HG03565 (cell line): ENCODE data around the gene COPZ2.
"Not testable (repeated sequence)": the region's sequence is repeated elsewhere in the genome, so short reads cannot be mapped to it uniquely, and the experiment has no call there.

Experiments
- ATAC-seq: cut with Tn5 transposase; IDR thresholded peaks from one replicate; pipeline ENCODE4 v1.9.1; 2021; ENCODE audit warnings: mild to moderate bottlenecking, moderate library complexity; ENCODE audit not compliant: unreplicated experiment

COPZ2 gene, protein sequence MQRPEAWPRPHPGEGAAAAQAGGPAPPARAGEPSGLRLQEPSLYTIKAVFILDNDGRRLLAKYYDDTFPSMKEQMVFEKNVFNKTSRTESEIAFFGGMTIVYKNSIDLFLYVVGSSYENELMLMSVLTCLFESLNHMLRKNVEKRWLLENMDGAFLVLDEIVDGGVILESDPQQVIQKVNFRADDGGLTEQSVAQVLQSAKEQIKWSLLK

GRCh38 chr17:48037036-48037837 lies at the start of gene COPZ2:
COPZ2 (minus strand) TSS chr17:48037797; CDS start chr17:48037777, 20 bp downstream.
- no peak for ATAC-seq

DNA sequence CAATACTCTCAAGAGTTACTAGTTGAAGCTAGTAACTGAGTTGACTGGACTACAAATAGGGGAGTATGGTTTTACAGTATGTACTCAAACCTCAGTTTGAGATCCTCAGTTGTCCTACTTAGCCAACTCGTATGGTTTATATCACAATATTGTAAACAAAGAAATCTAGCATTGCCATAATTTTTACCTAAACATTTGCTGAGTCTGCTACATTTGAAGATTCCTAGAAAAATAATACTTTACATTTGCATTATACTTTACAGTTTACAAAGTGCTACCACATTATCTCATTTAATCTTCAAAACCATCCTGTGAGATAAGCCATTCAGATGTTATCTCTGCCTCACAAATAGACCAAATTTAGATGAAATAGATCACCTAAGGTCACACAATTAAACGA lies 47.3 kb upstream of the COPZ2 start:
- no peak for ATAC-seq

DNA sequence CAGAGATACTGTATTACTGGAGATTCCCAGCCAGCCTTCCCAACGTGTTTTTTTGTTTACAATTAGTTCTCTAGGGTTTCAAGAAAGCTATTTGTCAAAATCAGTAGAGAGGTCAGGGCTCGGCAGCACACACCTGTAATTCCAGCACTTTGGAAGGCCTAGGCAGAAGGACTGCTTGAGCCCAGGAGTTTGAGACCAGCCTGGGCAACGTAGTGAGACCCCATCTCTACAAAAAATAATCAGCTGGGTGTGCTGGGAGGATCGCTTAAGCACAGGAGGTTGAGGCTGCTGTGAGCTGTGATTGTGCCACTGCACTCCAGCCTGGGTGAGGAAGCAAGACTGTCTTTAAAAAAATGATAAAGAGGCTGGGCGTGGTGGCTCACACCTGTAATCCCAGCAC lies 44.3 kb upstream of the COPZ2 start:
- ATAC-seq: no peak

- ATAC-seq: not testable (repeated sequence)
These were observed 39.6 kb upstream of the COPZ2 start for GRCh38 chr17:48077152-48077551.

GRCh38 chr17:48074322-48075081 lies 36.9 kb upstream of the COPZ2 start:
- ATAC-seq: no peak

DNA sequence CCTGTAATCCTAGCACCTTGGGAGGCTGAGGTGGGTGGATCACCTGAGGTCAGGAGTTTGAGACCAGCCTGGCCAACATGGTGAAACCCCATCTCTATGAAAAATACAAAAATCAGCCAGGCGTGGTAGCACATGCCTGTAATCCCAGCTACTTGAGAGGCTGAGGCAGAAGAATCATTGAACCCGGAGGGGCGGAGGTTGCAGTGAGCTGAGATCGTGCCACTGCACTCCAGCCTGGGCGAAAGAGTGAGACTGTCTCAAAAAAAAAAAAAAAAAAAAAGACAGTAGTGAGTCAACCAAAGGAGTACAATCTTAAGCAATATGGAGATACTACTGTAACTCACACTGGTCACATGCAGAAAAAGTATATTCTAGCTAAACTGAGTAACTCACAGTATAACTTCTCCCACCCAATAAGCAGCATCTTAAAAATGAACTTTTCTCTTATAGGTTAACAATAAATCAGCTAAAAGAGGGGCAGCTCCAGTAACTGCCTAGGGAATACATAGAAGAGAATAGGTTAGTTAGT lies 36.0 kb upstream of the COPZ2 start:
- not testable (repeated sequence) for ATAC-seq

GRCh38 chr17:48072811-48073210 lies 35.2 kb upstream of the COPZ2 start:
- ATAC-seq: not testable (repeated sequence)

DNA sequence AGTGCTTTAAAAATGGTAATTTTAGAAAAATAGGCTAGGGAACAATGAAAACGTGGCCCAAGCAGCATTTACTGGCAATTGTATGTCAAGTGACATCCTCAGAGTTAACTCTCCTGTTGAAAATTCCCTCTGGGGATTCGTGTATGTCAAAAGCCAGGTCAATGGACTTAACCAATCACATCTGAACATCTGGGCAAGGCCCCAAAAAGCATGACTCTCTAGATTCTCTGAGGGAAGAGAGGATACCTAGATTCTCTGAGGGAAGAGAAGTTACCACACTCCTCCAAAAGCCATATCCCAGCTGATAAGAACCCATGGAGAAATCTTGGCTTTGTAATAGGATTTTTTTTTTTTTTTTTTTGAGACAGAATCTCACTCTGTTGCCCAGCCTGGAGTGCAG lies 34.1 kb upstream of the COPZ2 start:
- no peak for ATAC-seq

- ATAC-seq: no peak
These were observed 32.6 kb upstream of the COPZ2 start for GRCh38 chr17:48070195-48070594.

- ATAC-seq: no peak
These were observed 30.9 kb upstream of the COPZ2 start for GRCh38 chr17:48068491-48068961.

DNA sequence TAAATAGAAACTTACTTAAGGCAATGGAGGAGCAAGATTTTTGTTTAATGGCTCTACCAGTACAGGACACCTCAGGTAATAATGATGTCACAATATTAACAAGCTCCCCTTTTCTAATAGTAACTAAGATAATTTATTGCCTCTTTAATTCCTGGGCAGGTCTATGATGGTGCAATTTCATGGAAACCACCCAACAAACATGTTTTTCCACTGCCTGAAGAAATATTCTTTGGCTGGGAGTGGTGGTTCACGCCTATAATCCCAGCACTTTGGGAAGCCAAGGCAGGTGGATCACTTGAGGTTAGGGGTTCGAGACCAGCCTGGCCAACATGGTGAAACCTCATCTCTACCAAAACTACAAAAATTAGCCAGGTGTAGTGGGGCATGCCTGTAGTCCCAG lies 30.2 kb upstream of the COPZ2 start:
- ATAC-seq: not testable (repeated sequence)

DNA sequence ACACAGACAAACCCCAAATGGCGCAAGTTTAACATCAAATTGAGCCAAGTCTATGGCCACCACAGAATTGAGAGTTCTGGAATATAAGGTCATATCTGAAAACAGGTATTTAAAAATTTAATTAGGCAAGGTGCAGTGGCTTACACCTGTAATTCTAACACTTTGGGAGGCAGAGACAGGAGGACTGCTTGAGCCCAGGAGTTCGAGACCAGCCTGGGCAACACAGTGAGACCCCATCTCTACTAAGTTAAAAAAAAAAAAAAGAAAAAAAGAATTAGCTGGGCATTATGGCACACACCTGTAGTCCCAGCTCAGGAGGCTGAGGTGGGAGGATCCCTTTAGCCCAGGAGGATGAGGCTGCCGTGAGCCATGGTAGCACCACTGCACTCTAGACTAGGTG lies 29.6 kb upstream of the COPZ2 start:
- no peak for ATAC-seq

DNA sequence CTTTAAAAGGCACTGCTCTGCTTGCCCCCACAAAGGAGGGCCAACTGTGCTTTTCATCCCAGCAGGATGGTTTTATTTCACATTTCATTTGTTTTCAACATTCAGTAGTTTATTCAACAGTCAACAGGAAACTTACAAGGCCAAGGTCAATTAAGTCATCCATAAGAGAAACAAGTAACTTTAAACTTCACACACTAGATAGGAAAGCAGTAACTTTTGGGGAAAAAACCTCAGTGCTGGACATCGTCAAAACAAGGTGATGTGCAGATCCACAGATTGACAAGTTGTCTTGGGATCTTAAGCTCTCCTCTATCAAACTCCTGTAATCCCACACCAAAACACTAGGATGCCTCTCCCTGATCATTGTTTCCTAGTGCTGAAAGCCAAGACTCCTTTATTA lies 29.1 kb upstream of the COPZ2 start:
- no peak for ATAC-seq

DNA sequence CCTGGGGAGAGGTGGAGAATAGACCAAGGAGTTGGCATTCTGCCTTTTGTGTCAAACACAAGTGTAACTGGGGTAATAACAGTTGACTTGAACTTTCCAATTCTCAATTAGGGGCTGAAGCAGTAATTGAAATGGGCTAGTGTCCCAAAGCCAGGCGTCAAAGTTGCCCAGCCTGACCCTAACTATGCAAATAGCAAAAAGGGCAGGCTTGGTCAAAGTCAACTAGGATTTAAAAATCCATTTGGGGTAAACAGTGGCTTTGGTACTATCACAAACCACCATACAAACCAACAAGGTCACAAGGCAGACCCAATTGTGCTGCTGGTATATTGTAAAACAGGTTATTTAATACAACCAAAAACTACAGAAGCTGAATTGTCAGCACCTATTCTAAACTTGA lies 28.6 kb upstream of the COPZ2 start:
- no peak for ATAC-seq

GRCh38 chr17:48064638-48065037 lies 27.0 kb upstream of the COPZ2 start:
- ATAC-seq: no peak

GRCh38 chr17:48062273-48062672 lies 24.7 kb upstream of the COPZ2 start:
- no peak for ATAC-seq

DNA sequence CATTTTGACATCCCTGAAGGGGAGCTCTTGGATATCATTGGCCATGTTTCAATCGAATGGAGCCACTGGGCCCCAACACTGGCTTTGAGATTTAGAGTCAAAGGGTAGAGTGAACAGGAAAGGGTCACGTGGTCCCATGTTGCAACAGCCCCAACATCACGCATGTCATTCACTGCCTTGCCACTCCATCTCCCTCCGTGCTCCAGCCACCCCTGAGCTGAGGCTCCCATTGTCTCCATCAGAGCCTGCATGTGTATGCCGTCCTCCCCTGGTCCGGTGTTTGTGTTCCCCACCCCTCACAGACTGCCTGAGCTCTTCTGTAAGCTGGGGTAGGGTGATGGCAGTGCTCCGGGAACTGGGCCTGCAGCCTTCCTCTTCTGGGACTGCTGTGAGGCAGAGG lies 22.7 kb upstream of the COPZ2 start:
- ATAC-seq: no peak

GRCh38 chr17:48059125-48059668 lies 21.6 kb upstream of the COPZ2 start:
- no peak for ATAC-seq

DNA sequence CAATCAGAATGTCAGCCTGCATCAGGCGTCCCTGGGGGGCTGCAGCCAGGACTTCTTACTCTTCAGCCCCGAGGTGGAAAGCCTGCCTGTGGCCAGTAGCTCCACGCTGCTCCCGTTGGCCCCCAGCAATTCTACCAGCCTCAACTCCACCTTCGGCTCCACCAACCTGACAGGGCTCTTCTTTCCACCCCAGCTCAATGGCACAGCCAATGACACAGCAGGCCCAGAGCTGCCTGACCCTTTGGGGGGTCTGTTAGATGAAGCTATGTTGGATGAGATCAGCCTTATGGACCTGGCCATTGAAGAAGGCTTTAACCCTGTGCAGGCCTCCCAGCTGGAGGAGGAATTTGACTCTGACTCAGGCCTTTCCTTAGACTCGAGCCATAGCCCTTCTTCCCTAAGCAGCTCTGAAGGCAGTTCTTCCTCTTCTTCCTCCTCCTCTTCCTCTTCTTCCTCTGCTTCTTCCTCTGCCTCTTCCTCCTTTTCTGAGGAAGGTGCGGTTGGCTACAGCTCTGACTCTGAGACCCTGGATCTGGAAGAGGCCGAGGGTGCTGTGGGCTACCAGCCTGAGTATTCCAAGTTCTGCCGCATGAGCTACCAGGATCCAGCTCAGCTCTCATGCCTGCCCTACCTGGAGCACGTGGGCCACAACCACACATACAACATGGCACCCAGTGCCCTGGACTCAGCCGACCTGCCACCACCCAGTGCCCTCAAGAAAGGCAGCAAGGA lies 21.0 kb upstream of the COPZ2 start:
- no peak for ATAC-seq

- ATAC-seq: no peak
These were observed 20.0 kb upstream of the COPZ2 start for GRCh38 chr17:48057626-48058025.
